ENCODE results near the gene MAP3K7CL. TPM values are rescaled to one million over a fixed set of nuclear protein-coding genes. Genes with fewer than 3 reads are reported as not detected.

MAP3K7CL gene, protein sequence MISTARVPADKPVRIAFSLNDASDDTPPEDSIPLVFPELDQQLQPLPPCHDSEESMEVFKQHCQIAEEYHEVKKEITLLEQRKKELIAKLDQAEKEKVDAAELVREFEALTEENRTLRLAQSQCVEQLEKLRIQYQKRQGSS
- 5.8 TPM for total RNA-seq

DNA sequence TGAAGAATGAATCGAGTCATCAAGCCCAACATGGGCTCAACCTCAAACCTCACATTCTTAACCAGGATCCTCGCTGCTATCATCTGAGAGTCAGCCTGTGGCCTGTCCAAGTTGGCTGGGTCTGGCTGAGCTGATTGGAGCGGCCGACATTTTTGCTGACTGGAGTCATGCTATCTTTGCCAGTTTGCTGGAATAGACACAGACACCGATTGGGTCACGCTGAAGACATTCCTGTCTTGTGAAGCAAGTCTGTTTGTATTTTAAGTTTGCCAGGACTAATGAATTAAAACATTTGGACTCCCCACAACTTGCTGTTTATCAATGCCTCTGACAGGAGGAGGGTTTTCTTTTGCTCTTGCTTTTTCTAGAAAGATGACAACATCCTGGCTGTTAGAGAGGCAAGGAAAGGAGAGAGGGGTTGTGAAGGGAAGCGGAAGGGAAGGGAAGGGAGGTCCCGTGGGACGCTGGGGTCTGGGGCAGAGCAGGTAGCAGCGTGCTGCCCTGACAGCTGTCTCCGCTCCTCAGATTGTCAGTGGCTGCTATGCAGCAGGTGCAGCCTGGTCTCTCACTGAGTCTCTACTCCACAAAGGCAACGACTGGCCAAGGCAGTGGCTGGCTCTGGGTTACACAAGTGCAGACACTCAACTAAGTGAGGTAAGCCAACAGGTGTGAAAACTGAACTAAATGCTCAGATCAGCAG, at the start of gene MAP3K7CL:
TSS of gene MAP3K7CL (plus strand) at position 375 of the 700 bp plus-strand sequence. CDS start 2,701 bp downstream, outside the sequence.
- DNase-seq (ENCODE audit: low spot score), result peak; percentile 47

DNA sequence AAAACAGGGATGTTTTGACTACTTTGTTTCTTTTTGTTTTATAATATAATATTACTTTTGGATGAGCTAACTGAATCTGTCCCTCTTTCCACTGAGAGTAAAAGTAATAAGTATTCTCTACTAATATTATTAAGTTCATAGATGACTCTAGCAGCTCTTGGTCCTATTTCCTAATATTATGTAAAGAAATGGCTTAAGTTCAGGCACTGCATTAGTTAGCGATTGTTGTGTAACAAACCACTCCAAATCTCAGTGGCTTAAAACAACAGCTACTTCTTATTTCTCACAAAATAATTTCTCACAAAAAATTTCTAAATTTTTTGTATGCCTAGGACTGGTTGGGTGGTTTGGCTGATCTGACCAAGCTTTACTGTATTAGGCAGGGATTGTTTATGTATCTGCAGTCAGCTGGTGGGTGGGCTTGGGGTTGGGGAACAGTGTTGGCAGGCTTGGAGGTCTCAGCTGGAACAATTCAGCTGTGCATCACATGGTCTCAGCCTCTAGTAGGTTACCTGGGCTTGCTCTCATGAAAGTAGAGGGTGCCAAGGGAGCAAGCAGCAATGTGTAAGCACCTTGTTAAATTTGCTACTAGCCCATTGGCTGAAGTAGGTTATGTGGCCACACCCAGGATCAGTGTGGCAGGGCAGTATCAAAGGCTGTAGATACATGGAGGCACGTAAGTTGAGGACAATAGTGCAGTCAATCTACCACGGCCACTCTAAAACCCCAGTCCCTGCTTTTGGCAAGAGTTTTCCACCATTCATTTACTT, 48.2 kb upstream of the MAP3K7CL start:
- no peak for DNase-seq (ENCODE audit: low spot score)

DNA sequence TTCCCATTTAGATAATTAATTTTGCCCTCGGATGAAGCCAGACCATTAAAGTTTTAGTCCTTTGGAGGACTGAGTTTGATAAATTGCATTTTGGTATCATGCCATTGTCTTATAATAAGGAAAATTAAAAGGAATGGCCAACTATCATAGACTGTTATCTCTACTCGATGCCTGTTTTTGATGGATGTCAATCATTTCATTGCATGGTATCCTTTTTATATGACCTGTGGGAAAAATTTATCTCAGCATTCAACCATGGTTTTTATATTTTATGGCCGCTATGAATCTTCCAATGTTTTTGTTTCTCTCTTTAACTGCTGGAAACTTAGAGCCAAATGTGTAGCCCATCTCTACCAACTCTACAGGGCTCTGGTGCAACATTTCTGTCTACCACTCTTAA, 47.1 kb upstream of the MAP3K7CL start:
- no peak for DNase-seq (ENCODE audit: low spot score)

DNA sequence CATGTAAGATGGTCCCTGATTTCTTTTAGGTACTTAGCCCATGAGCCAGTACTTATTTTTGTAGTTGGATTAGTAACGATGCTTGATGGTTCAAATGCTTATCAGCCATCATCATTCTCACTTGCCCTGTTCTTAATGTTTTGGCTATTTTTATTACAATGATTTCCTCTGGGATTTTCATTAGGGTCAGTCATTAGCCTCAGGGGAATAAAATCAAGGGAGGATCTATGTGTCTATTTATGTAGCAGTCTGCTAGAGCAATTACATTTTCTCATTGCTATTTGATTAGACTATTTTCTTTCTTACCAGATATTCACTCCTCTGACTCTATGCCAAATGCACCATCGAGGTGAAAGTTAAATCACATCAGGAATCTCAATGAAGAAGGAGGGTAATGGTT, 46.1 kb upstream of the MAP3K7CL start:
- DNase-seq (ENCODE audit: low spot score), result no peak

DNA sequence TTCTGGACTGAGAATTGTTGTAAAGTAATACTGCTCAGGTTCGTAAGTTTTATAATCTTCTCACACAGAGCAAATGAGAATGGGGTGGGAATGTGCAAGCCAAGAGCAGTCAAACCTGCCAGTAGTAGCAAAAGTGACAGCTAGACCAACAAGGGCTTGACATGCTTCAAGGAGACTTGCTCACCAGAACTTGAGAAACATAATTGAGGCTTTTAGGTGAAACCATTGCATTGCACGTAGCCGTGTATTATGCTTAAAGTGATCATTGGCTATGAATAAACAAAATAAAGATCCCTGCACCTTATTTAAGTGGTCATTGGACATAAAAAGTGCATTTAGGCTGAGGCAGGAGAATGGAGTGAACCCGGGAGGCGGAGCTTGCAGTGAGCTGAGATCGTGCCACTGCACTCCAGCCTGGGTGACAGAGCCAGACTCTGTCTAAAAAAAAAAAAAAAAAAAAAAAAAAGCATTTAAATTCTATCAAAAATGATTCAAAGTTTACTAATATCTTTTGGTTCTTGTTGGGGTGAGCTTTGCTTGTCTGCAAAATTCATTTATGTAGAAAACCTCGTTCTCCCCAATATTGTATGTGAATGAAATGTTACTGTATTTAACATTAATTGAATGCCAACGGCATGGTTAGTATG, 45.2 kb upstream of the MAP3K7CL start:
- DNase-seq (ENCODE audit: low spot score), result no peak

DNA sequence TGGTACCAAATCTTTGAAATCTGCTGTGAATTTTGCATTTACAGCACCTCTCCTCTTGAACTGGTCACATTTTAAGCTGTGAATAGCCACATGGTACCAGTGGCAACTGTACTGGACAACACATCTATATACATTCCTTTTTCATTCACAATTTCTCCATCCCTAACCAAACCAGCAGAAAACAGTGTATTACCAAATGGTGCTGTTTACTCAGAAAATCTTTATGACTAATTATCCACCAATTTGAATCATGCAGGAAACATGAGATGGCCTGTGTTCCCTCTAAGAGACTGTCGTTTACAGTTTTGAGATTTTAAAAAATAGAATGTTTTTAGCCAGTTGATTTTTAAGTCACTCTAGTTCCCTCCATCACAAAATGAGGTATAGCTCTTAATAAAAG, 39.4 kb upstream of the MAP3K7CL start:
- DNase-seq (ENCODE audit: low spot score), result no peak

DNA sequence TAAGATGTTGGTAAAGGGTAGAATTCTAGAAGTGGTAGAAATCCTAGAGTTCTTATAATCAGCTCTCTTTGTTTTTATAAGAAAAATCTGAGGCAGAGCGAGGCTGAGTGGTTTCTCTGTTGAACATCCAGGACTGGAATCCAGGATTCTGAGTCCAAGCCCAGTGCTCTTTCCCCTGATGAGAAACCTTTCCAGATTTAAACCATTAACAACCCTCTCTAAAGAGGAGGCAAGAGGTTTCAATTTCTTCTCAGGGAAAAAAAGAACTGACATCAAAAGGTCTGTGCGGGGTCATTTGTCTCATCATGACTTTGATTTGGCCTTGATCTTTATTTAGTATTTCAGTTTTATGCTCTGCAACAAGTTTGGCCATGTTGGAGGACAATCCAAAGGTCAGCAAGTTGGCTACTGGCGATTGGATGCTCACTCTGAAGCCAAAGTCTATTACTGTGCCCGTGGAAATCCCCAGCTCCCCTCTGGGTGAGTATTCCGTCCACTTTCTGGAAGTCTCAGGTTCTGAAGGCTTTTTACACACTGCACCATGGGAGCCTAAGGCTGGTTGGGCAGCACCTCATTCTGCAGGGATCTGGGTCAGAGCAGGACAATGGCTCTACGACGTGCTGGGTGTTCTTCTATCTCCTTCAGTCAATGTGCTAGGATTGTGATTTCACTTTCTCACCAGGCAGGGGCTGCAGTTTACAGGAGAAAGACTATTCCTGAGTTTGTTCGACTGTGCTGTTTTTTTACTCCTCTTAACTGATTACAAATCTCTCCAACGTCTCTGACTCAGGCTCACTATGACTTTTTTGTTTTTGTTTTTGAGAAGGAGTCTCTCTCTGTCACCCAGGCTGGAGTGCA, 38.1 kb upstream of the MAP3K7CL start:
- DNase-seq (ENCODE audit: low spot score), result no peak

DNA sequence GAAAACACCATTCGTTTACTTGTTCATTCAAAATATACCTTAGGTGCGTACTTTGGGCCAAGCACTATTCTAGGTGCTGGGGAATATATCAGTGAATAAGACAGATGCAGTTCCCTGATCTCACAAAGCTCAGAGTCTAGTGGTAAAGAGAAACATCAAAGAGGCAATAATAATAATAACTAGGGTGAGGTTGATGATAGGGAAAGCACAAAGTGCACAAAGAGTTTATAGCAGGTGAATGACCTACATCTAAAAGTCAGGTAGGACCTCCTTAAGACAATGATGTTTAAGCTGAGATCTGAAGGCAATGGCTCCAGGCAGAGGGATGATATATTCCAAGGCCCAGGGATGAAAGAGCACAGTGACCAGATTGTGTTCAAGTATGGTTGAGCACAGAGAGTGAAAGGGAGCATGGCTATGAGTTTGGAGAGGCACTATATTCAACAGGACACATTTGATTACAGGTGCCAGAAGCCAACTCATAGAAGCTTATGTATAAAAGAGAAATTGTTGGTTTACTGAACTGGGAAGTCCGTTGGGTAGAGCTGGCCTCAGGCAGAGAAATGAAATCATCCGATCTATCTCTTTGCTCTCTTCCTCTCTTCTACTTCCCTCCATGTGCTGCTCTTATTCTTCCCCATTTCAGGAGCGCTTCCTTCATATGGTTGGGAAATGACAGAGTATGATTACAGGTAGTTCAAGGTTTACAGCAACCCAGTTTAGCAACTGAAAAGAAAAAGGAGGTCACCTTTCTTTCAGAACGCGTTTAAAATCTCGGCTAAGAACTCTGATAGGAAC, 34.0 kb upstream of the MAP3K7CL start:
- DNase-seq (ENCODE audit: low spot score), result no peak

DNA sequence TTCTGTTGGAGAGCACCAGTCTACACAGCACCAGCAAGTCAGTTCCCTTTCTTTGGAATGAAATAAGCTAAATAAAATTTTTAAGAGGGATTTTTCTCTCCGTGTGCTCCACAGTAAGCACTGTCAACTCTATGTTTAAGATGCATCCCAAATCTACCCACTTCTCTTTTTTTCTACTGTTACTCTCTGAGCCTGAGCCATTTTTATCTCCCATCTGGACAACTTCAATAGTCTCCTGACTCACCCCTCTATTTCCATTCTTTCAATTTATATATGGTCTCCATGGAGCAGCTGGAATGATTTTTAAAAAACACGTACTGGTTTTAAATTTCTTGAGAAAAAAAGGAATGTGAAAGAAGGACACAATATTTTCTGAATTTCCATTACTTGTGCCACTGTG, 32.3 kb upstream of the MAP3K7CL start:
- no peak for DNase-seq (ENCODE audit: low spot score)

DNA sequence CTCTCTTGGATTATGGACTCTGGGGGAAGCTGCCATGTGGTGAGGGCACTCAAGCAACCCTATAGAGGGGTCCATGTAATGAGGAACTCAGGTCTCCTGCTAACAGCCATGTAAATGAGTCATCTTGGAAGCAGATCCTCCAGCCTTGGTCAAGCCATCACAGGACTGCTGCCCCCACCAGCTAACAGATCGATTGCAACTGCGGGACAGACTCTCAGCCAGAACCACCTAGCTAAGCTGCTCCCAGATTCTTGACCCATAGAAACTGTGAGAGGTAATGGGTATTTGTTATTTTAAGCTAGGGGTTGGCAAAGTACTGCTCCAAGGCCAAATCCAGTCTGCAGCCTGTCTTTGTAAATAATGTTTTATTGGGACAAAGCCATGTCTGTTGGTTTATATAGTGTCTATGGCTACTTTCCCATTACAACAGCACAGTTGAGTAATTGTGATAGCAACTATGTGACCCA, 27.6 kb upstream of the MAP3K7CL start:
- no peak for DNase-seq (ENCODE audit: low spot score)

DNA sequence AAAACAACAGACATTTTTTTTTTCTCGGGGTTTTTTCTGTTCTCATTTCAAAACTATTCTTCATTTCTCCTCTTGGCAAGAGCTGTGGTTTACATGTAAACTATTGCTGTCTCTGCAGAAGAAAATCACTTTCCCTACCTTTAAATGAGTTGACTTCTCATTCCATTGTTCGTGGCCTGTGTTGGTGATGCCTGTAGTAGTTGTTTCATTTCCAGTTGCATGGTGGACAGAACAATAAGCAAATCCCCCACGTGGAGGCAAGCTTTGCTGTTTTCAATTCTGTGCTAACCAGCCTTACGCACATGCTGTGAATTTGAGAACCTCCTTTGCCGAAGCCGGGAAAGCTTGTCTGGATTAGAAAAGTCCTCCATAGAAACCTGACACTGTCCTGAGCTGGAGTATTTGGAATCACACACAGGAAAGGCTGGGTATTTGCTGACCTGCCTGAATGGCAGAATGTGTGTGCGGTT, 26.2 kb upstream of the MAP3K7CL start:
- no peak for DNase-seq (ENCODE audit: low spot score)

DNA sequence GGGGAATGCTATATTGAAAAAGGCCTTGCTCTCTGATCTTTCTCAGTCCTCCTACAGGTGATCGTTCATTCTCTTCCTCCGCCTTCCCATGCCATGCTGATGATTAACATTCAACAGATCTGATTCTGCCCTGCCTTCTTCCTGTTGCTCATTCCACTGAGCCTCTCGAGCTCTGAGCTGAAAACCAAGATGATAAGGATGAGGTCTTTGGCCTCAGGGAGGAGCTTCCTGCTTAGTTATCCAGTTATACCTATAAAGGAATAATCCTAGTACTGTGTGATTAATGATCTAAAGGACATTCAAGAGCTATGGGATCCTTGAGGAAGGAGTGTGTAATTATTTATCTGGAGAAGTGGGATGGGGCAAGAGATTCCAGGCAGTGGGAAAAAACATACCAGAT, 25.2 kb upstream of the MAP3K7CL start:
- DNase-seq (ENCODE audit: low spot score), result peak; percentile 60

DNA sequence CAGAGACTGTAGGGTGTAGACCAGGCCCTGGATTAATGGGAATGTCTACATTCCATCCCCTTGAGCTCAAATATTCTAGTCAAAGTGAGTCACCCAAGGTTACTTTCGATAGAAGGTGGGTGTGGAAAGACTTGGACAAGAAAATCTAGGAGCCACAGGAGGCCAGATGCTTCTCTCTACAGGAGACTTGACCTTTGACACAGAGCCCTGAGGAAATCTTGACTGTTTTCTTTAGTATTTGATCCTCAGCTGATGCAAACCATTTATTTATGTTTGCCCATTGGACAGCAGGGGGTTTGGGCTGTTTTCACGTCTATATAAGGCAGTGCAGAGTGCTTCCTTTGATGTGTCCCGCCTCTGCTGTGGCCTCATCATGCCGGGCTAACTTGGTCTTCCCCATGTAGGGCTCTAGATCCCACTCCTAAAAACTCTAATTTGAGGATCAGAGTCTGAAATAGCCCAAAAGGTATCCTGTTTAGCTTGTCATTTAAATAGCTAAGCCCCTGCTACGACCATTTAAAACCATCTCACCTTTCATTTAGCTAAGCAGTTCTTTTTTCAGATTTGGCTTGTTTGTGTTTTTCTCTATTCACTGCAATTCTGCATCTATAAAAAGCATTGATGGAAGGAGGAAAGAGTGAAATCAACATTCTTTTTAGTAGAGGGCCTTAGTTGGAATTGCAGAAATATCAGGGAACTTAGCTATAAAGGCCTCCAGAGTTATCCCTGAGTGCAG, 15.5 kb upstream of the MAP3K7CL start:
- no peak for DNase-seq (ENCODE audit: low spot score)

DNA sequence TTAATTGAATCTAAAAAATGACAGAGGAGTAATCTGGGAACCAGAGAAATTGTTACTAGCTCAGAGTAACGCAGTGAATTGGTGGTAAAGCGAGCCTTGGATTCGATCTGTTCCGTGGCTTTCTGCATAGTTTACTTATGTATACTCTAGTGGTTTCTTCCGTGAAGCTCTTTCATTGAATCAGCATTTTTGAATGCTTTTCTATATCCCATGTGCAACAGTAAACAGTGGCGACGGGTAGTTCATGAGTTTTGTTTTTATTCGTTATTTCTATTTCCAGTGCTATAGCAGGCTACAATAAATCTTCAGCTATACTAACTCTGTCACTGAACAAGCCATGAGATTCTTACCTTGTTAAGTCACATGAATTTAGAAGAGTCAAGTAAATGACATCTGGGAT, 14.5 kb upstream of the MAP3K7CL start:
- no peak for DNase-seq (ENCODE audit: low spot score)

DNA sequence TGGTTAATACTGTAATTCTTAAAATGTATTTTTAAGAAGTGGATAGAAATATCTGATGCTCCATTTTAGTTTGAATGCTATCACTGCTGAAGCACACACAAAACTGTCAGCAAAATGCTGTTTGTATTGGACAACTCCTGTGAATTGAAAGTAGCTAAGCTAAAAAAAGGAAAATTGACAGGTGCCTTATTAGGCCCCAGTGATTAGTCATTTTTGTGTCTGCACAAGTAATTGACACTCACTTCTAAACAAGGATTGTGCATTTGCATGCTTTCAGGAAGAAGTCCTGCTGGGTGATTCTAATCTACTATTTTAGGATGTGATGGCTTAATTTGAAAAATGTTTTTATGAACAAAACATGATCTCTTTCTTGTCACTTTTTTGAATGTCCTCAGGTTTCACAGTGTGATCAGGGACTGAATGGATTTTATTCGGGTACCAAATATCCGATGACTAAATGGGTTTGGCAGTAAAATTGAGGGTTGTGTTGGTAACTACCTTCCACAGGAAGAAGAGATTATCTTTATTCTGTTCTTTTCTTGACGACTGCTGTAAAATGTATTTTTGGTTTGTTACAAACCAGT, 13.0 kb upstream of the MAP3K7CL start:
- DNase-seq (ENCODE audit: low spot score), result no peak

DNA sequence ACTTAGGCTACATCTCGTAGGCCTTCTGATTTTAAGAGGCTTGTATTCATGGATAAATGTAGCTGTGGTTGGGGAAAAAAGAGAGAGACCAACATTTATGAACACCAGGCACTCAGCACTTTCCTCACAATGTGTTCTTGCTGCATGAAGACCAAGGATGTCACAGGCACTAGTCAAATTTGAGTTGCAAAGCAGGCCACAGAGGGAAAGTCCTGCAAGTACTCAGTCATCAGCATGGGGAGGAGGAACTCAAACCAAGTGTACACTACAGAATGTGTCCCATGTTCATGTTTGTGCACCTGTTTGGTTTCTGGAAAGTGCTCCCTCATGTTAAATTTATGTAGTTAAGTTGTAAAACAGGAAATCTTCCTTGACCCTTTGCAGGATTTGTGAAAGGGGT, 8.7 kb upstream of the MAP3K7CL start:
- no peak for DNase-seq (ENCODE audit: low spot score)

DNA sequence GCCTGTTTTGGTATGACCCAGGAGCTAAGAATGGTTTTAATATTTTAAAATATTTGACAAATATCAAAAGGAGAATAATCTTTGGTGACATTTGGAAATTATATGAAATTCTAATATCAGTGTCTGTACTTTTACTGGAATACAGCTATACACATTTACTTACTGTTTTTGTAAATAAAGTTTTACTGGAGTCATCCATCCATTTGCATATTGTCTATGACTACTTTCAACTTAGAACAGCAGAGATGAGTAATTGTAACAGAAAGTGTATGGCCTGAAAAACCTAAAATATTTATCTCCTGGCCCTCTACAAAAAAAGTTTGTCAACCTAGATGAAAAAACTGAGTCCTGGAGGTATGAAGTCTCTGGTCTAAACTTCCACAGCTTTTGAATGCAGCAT, 5.8 kb upstream of the MAP3K7CL start:
- DNase-seq (ENCODE audit: low spot score), result no peak

DNA sequence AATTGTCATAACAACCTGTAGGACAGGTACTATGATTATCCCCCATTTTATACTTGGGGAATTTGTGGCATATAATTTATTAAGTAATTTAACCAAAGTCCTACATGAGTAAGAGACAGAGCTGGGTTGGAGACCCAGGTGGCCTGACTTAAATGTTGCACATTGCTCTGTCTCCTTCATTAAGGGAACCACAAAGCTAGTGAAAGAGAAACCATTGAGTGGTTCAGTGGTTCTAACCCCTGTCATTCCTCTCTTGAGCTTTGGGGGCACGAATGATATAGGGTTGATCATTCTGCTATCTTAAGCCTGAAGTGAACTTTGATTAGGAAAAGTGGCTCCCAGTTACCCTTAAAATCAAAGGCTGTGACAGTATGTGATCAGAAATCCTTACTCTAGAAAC, 5.3 kb upstream of the MAP3K7CL start:
- no peak for DNase-seq (ENCODE audit: low spot score)

DNA sequence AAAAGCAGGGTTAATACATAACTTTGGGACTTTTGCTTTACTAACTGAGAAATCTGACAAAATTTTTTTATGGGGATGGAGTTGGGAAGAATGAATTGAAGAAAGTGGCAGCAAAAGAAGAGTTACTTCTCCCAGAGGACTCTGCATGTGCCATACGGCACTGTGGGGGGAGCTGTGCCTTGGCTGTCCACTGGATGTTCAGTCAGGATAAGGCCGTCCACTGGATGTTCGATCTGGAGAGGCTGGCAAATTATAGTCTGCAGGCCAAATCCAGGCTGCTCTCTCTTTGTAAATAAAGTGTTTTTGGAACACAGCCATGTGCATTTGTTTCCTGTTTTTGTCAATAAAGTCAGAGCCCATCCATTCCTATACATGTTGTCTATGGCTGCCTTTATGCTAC, 4.5 kb upstream of the MAP3K7CL start:
- no peak for DNase-seq (ENCODE audit: low spot score)
